Limb (tissue), 2 donors: ENCODE data around the gene ALG3.

ENCODE experiments used
- DNase-seq, 2 donors: peaks; one replicate each; pipeline ENCODE4 v3.0.0-alpha.2; 2016; ENCODE audit errors: extremely low spot score in 2 of 2

Gene ALG3

DNA sequence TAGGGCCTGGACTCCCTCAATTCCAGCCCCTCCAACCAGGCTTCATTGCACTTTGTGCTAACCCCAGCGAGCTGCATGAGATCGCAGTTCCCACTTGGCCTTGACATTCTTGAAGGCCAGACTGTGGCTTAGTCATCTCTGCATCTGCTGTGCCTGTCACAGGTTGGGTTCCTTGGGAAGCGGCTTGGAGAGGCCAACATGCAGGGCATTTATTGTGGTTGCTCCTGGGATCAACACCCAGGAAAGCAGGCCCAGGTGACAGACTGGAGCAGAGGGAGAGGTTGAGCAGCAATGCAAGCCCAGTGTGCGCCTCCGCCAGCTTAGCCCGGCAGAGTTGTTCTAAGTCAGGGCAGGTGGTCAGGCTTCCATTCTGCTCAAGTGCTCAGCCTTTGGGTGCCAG, 52.2 kb downstream of the ALG3 start:
- DNase-seq = no peak

DNA sequence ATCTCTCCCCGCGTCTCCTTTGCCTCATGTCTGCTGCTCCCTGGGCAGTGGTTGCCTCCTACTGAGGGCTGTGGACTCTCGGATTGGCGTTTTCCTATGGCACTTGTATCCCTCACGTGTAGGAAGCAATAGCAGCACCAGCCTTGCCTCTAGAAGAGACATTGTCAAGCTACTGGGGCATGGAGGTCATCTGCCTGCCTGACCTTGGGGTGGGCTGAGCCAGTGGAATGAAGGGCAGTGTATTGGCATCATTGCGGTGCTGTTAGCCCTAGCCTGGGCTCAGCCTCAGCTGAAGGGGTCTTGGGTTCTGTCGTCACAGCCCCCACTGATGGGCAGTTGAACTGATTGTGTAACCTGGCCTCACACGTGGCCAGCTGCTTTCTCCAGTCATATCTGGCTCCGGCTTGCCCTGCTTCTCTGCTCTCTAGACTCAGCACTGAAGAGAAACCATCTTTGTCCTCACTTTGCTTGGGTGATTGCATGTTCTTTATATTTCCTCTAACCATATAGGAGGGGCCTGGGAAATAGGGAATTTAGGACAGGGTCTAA, 54.7 kb downstream of the ALG3 start:
- DNase-seq = no peak

DNA sequence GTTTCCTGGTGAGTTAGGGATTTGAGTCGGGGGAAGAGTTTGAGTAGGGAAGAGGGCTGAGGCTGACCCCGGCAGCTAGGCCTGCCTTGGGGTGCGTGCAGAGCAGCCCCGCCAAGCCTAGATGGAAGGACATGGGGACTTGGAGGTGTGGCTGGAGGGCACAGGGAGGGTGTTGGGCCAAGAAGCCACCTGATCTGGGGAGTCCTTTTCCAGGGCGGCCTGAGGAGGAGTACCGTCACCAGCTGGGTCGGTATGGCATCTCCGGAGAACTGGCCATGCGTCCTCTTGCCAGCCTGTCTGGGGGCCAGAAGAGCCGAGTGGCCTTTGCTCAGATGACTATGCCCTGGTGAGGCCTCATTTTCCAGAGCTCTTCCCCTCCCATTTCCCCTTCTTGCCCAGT, 55.9 kb downstream of the ALG3 start:
- no peak for DNase-seq
